Activated CD4-positive, alpha-beta T cell treated with anti-CD3 and anti-CD28 coated beads for 1 hour (primary cell): ENCODE results near the gene SLC18A2.

ENCODE experiments used
- DNase-seq: peaks from one replicate; pipeline ENCODE4 v3.0.0-alpha.2; 2020

The SLC18A2 gene

GRCh38 chr10:117239051-117239450 is 1.9 kb upstream of the SLC18A2 start:
- no peak for DNase-seq

- no peak for DNase-seq
These were observed 943 bp upstream of the SLC18A2 start for GRCh38 chr10:117239721-117240620.

- no peak for DNase-seq
These were observed 888 bp downstream of the SLC18A2 start for GRCh38 chr10:117241541-117242462.

- DNase-seq: no peak
These were observed 1.5 kb downstream of the SLC18A2 start for GRCh38 chr10:117242463-117242832.

- DNase-seq: no peak
These were observed 6.2 kb downstream of the SLC18A2 start for GRCh38 chr10:117246997-117247671.

GRCh38 chr10:117248750-117249465 is 8.0 kb downstream of the SLC18A2 start:
- no peak for DNase-seq

GRCh38 chr10:117249493-117250093 is 8.7 kb downstream of the SLC18A2 start:
- DNase-seq: no peak

GRCh38 chr10:117250411-117250810 is 9.5 kb downstream of the SLC18A2 start:
- no peak for DNase-seq

- DNase-seq: no peak
These were observed 13.0 kb downstream of the SLC18A2 start for GRCh38 chr10:117253908-117254307.

GRCh38 chr10:117254338-117254737 is 13.4 kb downstream of the SLC18A2 start:
- no peak for DNase-seq

- no peak for DNase-seq
These were observed 14.1 kb downstream of the SLC18A2 start for GRCh38 chr10:117254774-117255735.

GRCh38 chr10:117255835-117256460 is 15.0 kb downstream of the SLC18A2 start:
- DNase-seq: no peak

- DNase-seq: no peak
These were observed 16.0 kb downstream of the SLC18A2 start for GRCh38 chr10:117256910-117257309.

- DNase-seq: no peak
These were observed 16.8 kb downstream of the SLC18A2 start for GRCh38 chr10:117257721-117258120.

GRCh38 chr10:117259279-117259678 is 18.4 kb downstream of the SLC18A2 start:
- no peak for DNase-seq

- no peak for DNase-seq
These were observed 19.2 kb downstream of the SLC18A2 start for GRCh38 chr10:117260084-117260483.

- DNase-seq: no peak
These were observed 20.6 kb downstream of the SLC18A2 start for GRCh38 chr10:117261501-117261900.

- no peak for DNase-seq
These were observed 21.5 kb downstream of the SLC18A2 start for GRCh38 chr10:117262291-117262902.

GRCh38 chr10:117262903-117263293 is 22.0 kb downstream of the SLC18A2 start:
- DNase-seq: no peak

- DNase-seq: no peak
These were observed 23.9 kb downstream of the SLC18A2 start for GRCh38 chr10:117264782-117265181.
